HUES64 (cell line): ENCODE results near the gene ZBED4.
A peak's percentile ranks its signal among the peaks of the same experiment; 100 is the strongest.

Experiments used
- H3K27ac ChIP-seq: 2 replicates; pipeline ENCODE4 v1.7.0; 2013; ENCODE audit warnings: low read depth, low read length, inconsistent platforms
- H3K27me3 ChIP-seq: 2 replicates; pipeline ENCODE4 v1.6.1; 2013; ENCODE audit warnings: mild to moderate bottlenecking, low read length; ENCODE audit not compliant: insufficient read depth
- H3K36me3 ChIP-seq: 2 replicates; pipeline ENCODE4 v1.6.1; 2013; ENCODE audit warnings: mild to moderate bottlenecking, low read length; ENCODE audit not compliant: insufficient read depth
- H3K4me1 ChIP-seq: 2 replicates; pipeline ENCODE4 v1.6.1; 2013; ENCODE audit warnings: mild to moderate bottlenecking, low read length, moderate library complexity; ENCODE audit not compliant: insufficient read depth
- H3K4me3 ChIP-seq: 2 replicates; pipeline ENCODE4 v1.5.1; 2013; ENCODE audit warnings: mild to moderate bottlenecking, low read length, moderate library complexity
- H3K9ac ChIP-seq: 2 replicates; pipeline ENCODE4 v1.6.1; 2013; ENCODE audit warnings: mild to moderate bottlenecking, low read depth, low read length
- H3K9me3 ChIP-seq: 2 replicates; pipeline ENCODE4 v1.6.1; 2013; ENCODE audit warnings: low read depth, low read length; ENCODE audit not compliant: insufficient read depth
- WGBS: fragments of 150-250, 120-280 bp; methylation state at CpG from one replicate; pipeline ENCODE4 v1.1.7; 2013; ENCODE audit warnings: missing lambda C conversion rate; 5-methylcytosine and 5-hydroxymethylcytosine counted together

The ZBED4 gene

DNA sequence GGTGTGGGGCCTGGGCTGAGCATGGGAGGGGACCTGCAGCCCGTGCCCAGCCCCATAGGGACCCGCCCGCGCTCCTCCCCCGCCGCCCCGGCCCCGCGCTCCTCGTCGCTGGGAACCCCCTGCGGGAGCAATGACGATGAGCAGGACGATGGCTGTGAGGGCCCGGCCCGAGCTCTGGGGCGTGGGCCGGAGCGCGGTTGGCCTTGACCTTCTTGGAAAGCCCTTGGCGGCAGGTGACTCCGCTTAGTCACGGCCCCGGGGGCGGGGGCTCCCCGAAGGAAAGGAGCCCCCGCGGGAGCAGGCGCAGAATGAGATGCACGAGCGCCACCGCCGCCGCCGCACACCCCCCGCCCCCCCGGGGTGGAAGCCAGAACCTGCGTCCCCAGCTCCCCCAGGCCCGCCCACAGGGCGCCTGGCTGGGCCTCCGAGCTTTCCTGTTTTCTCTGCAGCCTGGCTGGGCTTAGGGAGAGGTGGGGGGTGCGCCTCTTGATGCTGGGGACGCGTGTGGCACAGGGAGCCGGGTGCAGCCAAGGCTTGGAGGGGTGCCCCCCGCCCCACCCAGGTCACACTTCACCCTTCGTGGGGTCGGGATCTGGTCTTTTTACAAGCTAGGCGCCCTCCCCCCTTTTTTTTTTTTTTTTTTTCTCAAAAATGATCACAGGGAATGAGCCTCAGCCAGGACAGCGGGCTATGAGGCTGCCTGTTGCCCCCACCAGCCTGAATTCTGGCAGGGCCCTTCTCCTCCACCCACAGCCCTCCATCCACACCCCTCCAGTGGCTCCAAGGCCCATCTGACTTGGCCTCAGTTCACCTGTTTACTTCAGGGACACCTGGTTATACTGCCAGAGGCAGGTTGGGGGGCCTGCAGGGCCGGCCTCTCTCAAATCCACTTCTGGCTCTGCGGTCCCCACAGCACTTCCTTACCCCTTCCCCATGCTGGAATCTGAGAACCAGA, 82.7 kb downstream of the ZBED4 start:
- H3K4me3 ChIP-seq, result peak overlapping the region; percentile 42
- no peaks in the 10 kb centered on the region for H3K27me3 ChIP-seq
- H3K9ac ChIP-seq, result peak overlapping the region; percentile 31; the same call in 1 of the 2 replicates
- H3K9me3 ChIP-seq, result no peaks in the 10 kb centered on the region
- no peak overlapping the region; the same call in 1 of the 2 replicates for H3K27ac ChIP-seq
- WGBS, result 7% methylated on average over 52 of the region's 52 CpGs
- peaks cover 12% of the 10 kb centered on the region; the same call in 1 of the 2 replicates for H3K4me1 ChIP-seq
- H3K36me3 ChIP-seq, result no peaks in the 10 kb centered on the region

DNA sequence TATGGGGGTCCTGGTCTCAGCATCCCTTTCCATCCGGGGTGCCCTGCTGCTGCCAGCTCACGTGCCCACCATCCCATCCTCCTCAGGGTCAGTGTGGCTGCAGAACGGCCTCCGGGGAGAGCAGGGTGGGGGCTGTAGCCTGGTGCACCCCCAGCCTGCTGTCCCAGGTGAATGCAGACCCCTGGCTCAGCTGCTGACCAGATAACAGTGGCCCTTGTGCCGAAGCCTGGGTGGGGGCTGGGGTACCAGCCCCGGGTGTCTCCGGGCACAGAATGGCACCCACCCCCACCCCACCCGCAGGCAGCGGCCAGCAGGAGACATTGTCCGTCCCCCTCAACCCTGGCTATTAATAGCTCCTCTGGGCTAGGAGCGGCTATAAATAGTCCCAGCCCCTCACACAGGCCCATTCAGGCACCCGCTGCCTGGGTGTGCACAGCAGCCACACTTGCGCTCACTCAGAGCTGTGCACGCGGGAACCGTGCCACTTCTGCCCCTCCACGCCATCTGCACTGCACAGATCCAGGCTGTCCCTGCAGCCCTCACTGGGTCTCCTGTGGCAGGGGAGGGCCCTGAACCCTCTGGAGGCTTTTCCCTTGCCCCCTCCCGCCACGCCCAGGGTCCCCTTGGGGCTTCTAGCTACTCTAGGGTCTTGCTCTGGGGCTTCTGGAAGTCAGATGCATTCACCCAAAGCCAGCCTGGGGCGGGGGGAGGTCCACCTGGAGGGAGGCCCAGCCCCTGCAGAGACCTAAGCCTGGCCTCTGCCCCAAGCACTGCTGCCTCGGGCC, 83.5 kb downstream of the ZBED4 start:
- Histone ChIP-seq H3K4me1 (peaks cover 12% of the 10 kb centered on the region; the same call in 1 of the 2 replicates), H3K36me3 (no peaks in the 10 kb centered on the region), H3K27ac (no peak overlapping the region), H3K9ac (no peak overlapping the region), H3K9me3 (no peaks in the 10 kb centered on the region), H3K27me3 (no peaks in the 10 kb centered on the region), H3K4me3 (no peak overlapping the region)
- 85% methylated on average over 21 of the region's 21 CpGs for WGBS

DNA sequence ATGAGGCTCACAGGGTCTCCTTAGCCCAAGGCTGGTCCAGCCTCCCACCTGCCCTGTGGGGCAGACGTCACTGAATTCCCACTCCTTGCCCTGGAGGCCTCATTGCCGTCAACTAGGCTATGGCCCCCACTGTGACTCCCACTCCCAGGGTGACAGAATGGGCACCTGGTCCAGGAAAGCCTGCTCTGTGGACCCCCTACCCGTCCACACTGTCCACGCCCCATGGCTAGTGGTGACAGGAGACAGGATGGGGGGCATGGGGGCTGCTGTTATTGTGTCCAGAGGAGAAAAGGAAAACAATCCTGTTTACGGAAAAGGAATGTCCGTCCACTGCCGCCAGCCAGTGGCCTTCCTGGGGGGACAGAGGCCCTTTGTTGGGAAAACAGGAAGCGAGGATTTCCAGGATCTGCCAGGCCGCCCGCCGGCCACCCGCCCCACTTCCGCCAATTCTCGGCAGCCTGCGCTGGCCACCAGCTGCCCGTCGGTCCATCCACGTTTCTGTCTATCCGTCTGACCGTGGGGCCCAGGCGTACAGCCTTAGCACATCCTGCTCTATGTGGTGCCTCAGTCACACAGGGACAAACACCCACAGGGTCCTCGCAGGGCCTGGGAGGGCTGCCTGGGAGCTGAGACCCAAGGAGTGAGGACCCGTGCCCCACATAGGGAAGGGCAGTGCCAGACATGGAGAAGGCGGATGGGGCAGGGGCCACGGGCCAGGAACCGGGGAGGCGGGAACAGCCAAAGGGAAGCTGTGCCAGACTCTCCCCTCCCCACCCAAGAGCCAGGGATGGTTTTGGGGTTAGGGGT, 84.3 kb downstream of the ZBED4 start:
- H3K4me3 ChIP-seq, result no peak overlapping the region
- no peak overlapping the region for H3K9ac ChIP-seq
- WGBS, result 91% methylated on average over 27 of the region's 27 CpGs
- H3K27ac ChIP-seq, result no peak overlapping the region
- H3K4me1 ChIP-seq, result peaks cover 12% of the 10 kb centered on the region; the same call in 1 of the 2 replicates
- no peaks in the 10 kb centered on the region for H3K9me3 ChIP-seq
- no peaks in the 10 kb centered on the region for H3K27me3 ChIP-seq
- H3K36me3 ChIP-seq, result no peaks in the 10 kb centered on the region

DNA sequence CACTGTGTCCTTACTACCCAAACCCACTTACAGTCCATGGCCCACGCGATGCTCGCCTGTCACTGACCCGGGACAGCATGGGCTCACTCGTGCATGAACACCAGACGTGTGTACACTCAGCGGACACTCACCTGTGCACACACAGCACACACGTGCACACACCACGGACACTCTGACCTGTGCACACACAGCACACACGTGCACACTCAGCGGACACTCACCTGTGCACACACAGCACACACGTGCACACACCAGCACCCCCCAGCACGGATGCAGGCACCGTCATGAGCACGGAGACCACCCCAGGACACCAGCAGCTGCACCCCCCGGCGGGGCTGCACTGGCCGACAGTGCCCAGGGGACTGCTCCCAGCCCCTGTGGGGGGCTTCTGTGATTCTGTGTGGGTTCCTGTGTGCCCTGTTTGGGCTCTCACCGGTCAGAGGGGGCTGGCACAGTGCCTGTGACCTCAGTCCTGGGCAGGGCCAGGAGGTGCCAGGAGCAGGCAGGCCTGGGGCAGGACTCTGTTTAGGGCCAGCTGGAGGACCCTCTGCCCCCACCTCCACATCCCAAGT, 85.0 kb downstream of the ZBED4 start:
- Histone ChIP-seq H3K9me3 (no peaks in the 10 kb centered on the region), H3K9ac (no peak overlapping the region), H3K4me3 (no peak overlapping the region), H3K27ac (no peak overlapping the region), H3K4me1 (peaks cover 12% of the 10 kb centered on the region; the same call in 1 of the 2 replicates), H3K36me3 (no peaks in the 10 kb centered on the region), H3K27me3 (no peaks in the 10 kb centered on the region)
- WGBS, result 95% methylated on average over 19 of the region's 19 CpGs
